Measurements from ENCODE around the gene IL17RB. TPM values are rescaled to one million over a fixed set of nuclear protein-coding genes. Genes with fewer than 3 reads are reported as not detected.

IL17RB gene, protein sequence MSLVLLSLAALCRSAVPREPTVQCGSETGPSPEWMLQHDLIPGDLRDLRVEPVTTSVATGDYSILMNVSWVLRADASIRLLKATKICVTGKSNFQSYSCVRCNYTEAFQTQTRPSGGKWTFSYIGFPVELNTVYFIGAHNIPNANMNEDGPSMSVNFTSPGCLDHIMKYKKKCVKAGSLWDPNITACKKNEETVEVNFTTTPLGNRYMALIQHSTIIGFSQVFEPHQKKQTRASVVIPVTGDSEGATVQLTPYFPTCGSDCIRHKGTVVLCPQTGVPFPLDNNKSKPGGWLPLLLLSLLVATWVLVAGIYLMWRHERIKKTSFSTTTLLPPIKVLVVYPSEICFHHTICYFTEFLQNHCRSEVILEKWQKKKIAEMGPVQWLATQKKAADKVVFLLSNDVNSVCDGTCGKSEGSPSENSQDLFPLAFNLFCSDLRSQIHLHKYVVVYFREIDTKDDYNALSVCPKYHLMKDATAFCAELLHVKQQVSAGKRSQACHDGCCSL
- polyA plus RNA-seq (2012; ENCODE audit: insufficient read depth, insufficient read length, low read depth), result 1.0 TPM

DNA sequence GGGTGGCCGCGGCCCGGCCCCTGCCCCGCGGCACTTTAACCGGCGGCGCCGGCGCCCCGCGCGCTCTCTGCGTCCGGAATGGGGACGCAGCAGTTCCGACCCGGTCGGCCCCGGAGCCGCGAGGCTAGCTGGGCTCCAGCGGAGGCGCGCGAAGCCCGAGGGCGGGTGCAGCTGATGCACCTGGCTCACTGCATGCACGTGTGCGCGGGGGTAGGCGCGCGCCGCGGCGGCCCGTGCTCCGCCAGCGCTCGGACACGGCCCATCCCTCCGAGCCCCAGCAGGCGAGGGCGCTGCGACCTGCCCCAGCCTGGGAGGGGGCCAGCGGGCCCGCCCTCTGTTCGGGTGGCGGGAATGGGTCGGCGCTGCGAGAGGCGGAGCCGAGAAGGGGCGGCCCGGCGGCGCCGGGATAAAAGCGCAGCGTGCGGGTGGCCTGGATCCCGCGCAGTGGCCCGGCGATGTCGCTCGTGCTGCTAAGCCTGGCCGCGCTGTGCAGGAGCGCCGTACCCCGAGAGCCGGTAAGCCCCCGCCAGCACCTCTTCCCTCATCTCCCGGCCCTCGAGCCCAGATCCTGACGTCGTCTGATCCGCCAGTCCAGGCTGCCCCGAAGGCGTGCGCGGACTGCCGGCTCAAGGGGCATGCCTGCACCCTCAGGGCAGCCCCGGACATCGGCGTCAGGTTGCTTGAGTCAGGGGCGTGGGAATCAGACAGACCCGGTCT lies at the start of gene IL17RB, which contains the start of gene CHDH:
TSS of gene IL17RB (plus strand) at position 435 of the 717 bp plus-strand sequence. CDS start at position 456, 21 bp downstream.
TSS of gene CHDH (minus strand) at position 286 of the 717 bp plus-strand sequence. CDS start 22,411 bp downstream, outside the sequence.
- no peaks in the 10 kb centered on the region for H3K36me3 ChIP-seq
- no peaks in the 10 kb centered on the region for H3K4me1 ChIP-seq
- no peaks in the 10 kb centered on the region for H3K9me3 ChIP-seq
- peak; percentile 19 for DNase-seq
- H3K27me3 ChIP-seq, result peaks cover 21% of the 10 kb centered on the region
- TF ChIP-seq, protein P1, sequence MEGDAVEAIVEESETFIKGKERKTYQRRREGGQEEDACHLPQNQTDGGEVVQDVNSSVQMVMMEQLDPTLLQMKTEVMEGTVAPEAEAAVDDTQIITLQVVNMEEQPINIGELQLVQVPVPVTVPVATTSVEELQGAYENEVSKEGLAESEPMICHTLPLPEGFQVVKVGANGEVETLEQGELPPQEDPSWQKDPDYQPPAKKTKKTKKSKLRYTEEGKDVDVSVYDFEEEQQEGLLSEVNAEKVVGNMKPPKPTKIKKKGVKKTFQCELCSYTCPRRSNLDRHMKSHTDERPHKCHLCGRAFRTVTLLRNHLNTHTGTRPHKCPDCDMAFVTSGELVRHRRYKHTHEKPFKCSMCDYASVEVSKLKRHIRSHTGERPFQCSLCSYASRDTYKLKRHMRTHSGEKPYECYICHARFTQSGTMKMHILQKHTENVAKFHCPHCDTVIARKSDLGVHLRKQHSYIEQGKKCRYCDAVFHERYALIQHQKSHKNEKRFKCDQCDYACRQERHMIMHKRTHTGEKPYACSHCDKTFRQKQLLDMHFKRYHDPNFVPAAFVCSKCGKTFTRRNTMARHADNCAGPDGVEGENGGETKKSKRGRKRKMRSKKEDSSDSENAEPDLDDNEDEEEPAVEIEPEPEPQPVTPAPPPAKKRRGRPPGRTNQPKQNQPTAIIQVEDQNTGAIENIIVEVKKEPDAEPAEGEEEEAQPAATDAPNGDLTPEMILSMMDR (IDR thresholded peaks at IDR 0.05; ENCODE audit: low read depth, low read length), result no peak
- H3K4me3 ChIP-seq (ENCODE audit: low read depth, low read length), result peak within 1 kb of the TSS; percentile 8; the same call in 1 of the 2 replicates

DNA sequence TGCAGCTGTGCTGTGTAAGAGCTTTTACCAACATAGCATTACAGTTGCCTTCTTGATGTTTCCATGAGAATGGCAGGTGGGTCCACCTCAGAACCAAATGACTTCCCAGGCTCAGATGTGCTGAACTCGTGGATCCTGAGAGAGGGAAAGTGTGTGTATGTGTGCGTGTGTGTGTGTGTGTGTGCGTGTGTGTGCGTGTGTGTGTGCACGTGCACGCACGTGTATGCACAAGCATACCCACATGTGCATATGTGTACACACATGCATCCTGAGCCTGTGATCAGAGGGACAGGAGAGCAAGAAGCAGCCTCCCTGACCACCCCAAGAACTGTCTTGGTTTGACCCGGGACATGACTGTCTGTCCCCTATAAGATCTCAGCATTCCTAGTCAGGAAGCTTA lies 48.2 kb upstream of the IL17RB start:
- Histone ChIP-seq H3K4me3 (ENCODE audit: low read depth, low read length) (no peak overlapping the region), H3K36me3 (no peaks in the 10 kb centered on the region), H3K9me3 (no peaks in the 10 kb centered on the region), H3K4me1 (peaks cover 4% of the 10 kb centered on the region; the same call in 1 of the 2 replicates), H3K27me3 (no peaks in the 10 kb centered on the region)
- TF ChIP-seq, protein P1 (IDR thresholded peaks at IDR 0.05; ENCODE audit: low read depth, low read length), result no peak
- no peak for DNase-seq

DNA sequence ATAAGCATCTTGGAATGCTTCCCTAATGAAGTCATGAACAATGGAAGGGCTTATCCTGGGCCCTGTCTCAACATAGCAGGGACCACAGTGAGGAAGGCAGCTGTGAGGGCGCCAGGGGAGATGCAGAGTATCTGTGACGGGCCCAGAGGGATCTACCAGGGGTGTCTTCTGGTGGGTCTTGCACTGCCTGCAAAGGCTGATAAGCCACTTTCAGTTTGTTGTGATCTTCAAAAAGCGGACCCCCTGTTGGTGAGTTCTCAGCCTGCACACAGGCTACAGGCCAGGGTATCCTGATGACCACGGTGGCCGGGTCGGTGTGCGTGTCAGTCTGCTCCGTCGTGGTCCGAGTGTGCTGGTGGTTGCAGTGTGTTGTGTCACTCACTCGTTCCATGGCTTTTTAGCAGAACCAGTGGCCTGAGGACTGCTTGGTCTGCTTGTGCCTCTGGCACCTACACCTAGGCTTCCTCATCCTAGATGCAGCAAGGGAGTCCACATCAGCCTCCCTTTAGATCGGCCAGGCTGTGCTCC lies 47.0 kb upstream of the IL17RB start:
- no peaks in the 10 kb centered on the region for H3K36me3 ChIP-seq
- no peak overlapping the region for H3K4me3 ChIP-seq (ENCODE audit: low read depth, low read length)
- TF ChIP-seq, protein P1 (IDR thresholded peaks at IDR 0.05; ENCODE audit: low read depth, low read length), result no peak
- no peaks in the 10 kb centered on the region for H3K27me3 ChIP-seq
- DNase-seq, result no peak
- H3K4me1 ChIP-seq, result peaks cover 4% of the 10 kb centered on the region; the same call in 1 of the 2 replicates
- no peaks in the 10 kb centered on the region for H3K9me3 ChIP-seq

DNA sequence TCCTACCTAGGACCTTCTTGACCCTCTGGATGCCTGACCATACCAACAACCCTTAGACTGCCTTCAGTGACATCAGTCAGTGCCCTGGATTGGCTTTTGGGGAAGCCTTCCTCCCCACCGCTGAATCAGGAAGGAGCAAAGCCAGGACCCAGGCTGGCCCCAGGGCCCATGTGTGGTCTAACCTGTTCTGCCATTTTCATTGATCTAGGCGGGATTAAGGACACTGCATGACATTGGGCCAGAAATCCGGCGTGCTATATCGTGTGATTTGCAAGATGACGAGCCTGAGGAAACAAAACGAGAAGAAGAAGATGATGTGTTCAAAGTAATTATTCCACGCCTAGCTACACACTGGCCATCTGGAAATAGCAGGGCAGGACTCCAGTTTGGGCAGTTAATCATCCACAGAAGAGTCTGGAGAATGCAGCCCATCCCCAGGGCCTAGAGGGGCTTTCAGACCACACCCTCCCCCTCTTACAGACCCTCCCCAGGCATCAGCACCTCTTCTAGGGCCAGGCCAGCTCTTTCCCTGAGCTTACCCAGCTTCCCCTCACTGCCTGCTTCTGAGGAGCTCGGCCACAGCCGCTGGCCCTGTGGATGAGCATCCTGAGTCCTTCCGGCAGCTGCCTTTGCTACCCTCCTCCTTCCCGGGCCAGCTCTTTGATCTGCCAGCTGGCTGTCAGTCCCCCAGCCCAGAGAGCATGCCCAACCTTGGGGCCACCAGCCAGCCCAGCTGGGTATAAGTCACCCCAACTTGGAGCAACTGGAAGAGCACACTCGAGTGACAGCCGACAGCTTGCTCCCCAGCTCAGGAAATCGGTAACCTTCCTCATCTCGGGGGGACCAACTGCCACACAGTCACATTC lies 46.1 kb upstream of the IL17RB start:
- no peak for DNase-seq
- TF ChIP-seq, protein P1 (IDR thresholded peaks at IDR 0.05; ENCODE audit: low read depth, low read length), result no peak
- Histone ChIP-seq H3K4me3 (ENCODE audit: low read depth, low read length) (no peak overlapping the region), H3K4me1 (peaks cover 4% of the 10 kb centered on the region; the same call in 1 of the 2 replicates), H3K27me3 (no peaks in the 10 kb centered on the region), H3K36me3 (no peaks in the 10 kb centered on the region), H3K9me3 (no peaks in the 10 kb centered on the region)

DNA sequence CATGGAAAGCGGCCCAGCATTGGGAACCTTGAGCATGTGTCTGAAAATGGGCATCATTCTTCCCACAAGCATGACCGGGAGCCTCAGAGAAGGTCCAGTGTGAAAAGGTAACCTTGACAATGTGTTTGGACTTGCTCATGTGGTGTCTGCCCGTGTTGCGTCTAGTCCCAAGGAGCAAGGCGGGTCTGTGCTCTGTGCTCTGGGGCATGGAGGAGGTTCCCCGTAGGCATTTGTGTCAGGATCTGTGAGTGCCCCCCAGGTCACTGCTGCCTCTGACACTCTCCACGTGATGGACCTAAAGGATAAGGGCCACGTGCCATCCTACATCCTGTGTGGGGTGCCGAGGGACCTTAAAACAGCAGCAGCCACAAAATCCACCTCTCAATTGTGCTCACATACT lies 45.0 kb upstream of the IL17RB start:
- DNase-seq, result no peak
- H3K4me1 ChIP-seq, result no peaks in the 10 kb centered on the region
- H3K27me3 ChIP-seq, result no peaks in the 10 kb centered on the region
- H3K36me3 ChIP-seq, result no peaks in the 10 kb centered on the region
- H3K4me3 ChIP-seq (ENCODE audit: low read depth, low read length), result no peak overlapping the region
- H3K9me3 ChIP-seq, result no peaks in the 10 kb centered on the region
- TF ChIP-seq, protein P1 (IDR thresholded peaks at IDR 0.05; ENCODE audit: low read depth, low read length), result no peak

Data from BE2C (cell line).